ENCODE data around the gene RHBG.
"Not testable (repeated sequence)": the region's sequence is repeated elsewhere in the genome, so short reads cannot be mapped to it uniquely, and the experiment has no call there.

Gene RHBG

DNA sequence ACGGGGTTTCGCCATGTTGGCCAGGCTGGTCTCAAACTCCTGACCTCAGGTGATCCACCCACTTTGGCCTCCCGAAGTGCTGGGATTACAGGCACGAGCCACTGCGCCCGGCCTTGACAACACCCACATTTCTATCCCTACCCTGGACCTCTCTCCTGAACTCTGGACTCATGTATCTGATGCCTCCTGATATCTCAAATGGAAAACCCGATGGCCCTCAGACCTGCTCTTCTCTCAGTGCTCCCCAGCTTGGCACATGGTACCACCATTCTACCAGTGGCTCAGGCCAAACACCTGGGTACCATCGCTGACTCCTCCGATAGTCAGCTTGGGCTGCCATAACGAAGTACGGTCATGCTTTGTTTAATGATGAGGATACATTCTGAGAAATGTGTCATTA lies 8.5 kb upstream of the RHBG start:
- no peak for DNase-seq (ENCODE audit: low read depth in 2 of 2)

DNA sequence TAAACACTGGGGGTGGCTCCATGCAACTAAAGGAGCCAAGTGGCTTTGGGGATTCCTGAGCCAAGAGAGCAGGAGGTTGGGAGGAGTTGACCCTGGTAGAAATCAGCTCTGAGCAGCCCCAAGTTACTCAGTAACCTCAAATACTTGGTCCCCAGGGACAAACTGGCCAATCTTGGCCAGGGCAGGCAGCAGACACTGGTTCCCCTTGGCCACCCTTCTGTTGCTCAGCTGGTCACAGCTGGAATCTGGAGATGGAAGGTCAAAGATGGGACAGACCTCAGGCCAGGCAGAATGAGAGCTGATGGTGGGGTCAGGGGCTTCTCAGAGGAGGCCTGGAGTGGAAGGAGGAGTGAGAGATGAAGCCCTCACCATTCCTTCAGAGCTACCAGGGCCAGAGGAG lies 3.3 kb upstream of the RHBG start:
- DNase-seq (ENCODE audit: low read depth in 2 of 2) = no peak

DNA sequence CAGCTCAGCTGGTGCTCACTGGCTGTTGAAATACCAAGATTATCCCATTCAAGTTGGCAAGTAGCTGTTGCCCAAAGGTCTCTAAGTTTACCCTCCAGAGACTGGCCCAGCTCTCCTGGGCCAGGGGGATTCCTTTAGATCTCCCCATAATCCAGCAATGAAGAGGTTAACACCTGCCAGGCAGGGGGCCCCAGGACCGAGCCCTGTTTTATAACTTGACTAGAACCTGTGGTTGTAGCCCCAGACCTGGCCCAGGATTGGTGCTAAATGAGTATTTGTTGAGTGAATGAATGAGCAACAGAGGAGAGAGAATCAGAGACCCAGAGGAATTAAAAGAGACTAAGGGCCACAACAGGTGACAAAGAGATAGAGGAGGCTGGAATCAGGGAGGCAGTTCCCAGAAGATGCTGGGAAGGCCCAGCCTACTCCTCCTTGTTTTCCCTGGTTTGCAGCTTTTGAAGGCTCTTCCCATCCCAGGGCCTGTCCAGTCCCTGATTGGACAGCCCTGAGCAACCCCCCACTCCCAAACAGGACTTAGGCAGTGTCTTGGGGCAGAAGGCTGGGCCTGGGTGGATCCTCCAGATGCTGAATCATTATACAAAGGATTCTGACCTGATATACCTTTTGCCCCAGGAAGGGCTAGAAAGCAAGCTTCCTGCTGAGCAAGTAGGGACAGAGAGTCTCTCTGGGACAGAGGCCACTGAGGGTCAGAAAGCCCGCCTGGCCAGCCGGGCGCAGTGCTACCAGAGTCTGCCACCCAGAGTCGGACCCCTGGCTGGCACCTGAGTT lies 2.4 kb upstream of the RHBG start:
- DNase-seq (ENCODE audit: low read depth in 2 of 2) = no peak

DNA sequence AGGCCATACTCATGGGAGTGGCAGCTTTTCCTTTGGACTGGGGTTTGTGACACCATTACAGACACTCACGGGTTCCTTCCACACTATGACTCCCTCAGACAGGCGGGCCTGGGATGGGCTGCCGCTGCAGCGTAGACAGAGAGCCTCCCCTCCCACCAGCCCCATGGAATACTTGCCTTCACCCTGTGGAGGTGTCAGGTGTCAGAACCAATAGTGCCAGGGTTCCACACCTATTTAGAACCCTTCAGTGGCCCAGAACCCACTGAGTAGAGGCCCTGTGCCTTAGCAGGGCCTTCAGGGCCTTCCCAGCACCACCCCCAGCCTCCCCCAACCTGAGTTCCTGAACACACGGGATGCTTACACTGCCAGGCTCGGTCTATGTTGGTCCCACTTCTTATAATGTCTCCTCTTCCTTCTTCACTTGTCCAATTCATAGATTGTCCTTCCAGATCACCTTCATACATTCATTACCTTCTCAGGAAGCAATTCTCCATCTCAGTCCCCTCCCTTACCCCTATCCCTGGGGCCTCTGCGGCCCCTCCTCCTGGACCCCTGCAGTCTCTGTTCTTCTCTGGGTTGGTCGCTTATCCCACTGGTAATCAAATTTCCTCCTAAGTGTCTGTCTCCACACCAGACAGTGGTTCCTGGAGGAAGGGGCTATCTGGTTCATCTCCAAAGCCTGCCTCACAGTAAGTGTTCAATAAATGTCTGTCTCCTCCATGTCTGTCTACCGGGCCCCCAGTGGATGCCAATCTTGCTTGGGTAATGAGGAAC lies 1.4 kb upstream of the RHBG start:
- no peak for DNase-seq (ENCODE audit: low read depth in 2 of 2)

DNA sequence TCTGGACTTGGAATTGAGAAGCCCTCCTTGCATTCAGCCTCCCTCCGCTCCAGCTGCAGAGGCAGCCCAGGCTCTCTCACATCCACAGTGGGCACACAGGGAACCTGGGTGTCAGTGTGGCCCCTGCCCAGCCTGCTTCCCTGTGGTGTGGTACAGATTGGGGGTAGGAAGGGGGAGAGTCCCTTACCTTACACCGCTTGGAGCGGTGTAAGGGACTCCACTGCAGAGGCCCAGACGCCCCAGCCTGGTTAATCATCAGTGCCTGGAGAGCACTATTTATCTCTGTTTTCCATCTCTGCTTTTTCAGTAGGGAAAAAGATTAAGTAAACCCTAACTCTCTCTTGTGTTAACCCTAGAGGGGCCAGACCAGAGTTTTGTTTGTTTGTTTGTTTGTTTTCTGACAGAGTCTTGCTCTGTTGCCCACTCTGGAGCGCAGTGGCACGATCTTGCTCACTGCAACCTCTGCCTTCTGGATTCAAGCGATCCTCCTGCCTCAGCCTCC lies 803 bp upstream of the RHBG start:
- no peak for DNase-seq (ENCODE audit: low read depth in 2 of 2)

DNA sequence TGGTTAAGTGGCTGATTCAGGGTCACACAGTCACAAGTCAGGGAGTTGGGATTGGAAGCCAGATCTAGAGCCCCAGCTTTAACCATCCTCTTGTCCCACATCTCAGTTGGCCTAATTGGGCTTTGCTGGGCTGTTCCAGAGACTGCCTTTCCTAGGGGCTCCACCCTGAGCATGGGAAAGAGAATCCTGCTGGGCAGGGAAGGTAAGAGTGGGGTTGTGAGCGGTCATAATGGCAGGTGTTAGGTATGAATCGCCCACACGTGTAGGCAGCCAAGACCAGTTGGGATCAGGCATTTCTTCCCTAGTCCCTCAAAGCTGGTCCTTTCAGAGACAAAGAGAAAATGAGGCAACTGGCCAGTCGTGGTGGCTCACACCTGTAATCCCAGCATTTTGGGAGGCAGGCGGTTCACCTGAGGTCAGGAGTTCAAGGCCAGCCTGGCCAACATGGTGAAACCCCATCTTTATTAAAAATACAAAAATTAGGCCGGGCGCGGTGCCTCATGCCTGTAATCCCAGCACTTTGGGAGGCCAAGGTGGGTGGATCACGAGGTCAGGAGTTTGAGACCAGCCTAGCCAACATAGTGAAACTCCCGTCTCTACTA lies 775 bp downstream of the RHBG start:
- DNase-seq (ENCODE audit: low read depth in 2 of 2) = not testable (repeated sequence)

DNA sequence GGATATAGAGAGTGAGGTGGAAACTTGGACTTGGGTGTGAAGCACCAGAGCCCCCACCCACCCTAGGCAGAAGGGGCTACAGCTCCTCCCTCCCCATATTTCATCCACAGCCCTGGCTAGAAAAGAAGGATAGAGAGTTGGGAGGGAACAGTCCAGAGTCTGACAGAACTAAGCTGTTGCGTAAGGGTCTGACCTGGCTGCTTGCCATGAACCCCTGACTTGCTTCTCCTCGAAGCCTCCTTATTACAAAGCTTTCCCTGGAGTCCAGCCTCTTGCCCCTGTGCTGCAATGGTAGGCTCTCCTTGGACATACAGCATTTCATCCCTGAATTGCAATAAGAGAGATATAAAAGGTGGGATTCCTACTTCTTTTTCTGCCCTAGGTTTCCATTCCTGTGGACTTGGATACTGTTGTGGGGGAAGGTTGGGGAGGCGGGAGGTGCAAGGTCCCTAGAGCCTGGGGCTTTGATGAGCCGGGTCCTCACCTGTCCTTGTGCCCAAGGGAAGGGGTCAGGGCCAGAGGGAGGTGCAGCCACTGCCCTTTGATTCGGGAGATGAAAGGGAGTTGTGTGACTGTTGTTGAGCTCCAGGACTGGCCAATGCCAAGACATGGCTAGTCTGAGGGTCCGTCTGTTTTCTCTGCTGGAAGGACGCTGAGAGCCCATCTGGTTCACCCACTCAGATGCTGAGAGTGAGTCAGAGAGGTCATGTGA lies 2.7 kb downstream of the RHBG start:
- no peak for DNase-seq (ENCODE audit: low read depth in 2 of 2)

DNA sequence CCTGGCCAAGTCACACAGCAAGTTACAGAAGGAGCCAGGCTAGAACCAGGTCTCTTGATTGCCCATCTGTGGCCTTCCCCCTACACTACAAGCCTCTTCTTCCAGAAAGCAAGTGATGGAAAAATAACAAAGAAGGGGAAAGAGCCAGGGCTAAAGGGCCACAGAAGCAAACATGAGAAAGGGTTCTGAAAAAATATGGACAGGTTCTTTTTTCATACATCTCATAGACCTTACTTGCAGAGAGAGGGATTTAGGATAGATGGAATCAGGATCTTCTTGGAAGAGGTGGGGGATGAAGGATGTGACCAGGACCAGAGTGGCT lies 3.2 kb downstream of the RHBG start:
- no peak for DNase-seq (ENCODE audit: low read depth in 2 of 2)

DNA sequence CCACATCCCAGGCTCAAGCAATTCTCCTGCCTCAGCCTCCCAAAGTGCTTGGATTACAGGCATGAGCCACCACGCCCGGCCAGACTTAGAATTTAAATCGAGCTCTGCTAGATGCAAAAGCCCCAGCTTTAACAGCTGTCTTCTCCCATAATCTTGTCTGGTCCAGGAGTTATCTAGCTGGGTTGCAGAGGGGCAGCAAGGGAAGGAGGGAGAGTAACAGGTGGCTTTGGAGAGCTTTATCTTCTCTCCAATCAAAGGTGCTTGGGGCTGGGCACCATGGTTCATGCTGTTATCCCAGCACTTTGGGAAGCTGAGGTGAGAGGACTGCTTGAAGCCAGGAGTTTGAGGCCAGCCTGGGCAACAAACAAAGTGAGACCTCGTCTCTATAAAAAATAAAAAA lies 3.9 kb downstream of the RHBG start:
- DNase-seq (ENCODE audit: low read depth in 2 of 2) = no peak

DNA sequence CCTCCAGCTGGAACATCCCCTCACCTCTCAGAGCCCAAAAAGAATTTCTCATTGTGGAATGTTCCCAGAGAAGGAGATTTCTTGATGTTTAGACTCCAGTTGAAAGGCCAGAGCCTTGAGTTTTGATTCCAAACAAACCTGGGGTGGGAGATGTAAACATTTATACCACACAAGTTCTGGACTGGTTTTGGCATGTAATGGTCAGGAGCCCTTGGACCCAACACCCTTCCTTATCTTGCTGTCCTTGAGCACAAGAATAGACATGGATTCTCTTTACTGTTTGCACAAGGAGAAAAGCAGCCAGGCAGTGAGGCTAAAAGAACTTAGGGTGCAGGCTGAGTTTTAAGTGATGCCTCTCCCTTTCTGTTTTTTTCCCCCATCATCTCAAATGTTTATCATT lies 4.5 kb downstream of the RHBG start:
- no peak for DNase-seq (ENCODE audit: low read depth in 2 of 2)

DNA sequence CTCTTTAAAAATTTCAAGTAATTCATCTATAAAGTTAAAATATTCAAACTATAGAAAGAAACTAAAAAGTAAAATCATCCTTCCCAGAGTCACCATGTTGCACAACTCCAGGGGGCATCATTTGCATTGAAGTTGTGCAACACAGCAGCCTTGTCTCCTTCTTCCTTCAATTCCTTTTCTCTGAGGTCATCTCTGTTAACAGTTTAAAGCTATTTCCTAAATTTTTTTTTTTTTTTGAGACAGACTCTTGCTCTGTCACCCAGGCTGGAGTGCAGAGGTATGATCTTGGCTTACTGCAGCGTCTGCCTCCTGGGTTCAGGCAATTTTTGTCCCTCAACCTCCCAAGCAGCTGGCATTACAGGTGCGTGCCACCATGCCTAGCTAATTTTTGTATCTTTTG lies 7.1 kb downstream of the RHBG start:
- DNase-seq (ENCODE audit: low read depth in 2 of 2) = no peak

DNA sequence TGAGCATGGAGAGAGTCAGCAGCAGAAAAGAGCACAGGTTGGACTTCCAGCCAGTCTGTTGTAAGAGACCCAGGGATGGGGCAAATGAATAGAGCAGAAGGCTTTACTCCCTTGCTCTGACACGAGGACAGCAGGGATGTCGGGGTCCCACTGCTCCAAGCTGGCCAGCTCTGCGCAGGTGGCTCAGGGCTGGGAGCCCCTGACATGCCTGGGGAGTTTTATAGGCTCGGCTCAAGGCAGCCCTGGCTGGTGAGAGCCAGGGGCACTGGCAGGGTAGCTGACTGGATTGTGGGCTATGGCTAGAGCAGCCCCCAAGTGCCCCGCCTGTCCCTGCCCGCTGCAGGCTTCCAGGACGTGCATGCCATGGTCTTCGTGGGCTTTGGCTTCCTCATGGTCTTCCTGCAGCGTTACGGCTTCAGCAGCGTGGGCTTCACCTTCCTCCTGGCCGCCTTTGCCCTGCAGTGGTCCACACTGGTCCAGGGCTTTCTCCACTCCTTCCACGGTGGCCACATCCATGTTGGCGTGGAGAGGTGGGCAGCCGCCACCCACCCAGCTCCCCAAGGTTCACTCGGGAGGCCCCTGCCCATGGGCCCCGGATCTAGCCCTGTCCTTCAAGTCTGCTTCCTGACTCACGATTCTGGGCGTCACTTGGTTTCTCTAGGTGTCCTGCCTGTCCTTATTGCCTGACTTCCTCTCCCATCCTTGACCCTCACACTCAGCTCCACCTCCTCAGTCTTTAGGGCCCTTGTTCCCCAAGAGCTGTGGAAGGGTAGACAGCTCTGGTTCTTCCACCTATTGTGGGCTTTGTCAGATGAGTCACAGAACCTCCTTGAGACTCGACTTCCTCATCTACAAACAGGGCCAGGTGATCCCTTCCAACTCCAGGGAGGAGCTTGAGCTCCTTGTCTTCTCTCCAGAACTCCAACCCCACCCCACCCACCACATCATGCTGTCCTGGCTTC lies 8.2 kb downstream of the RHBG start:
- no peak for DNase-seq (ENCODE audit: low read depth in 2 of 2)

DNA sequence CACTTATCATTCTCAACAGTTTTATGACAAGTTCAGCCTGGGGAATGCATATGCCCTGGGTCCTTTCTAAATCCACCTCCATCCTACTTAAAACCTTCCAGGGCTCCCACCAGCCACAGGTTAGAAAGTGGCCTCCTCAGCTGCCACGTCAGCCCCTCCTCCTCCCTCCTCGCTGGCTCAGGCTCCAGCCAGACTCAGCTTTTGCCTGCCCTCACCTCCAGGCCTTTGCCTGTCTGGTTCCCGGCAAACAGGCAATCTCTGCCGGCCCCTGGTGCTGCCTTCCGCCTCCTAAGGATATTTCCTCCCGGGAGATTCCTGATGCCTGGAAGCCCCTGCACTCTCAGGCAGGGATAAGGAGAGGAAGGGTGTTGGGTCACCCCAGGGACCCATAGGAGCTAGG lies 9.5 kb downstream of the RHBG start:
- no peak for DNase-seq (ENCODE audit: low read depth in 2 of 2)

DNA sequence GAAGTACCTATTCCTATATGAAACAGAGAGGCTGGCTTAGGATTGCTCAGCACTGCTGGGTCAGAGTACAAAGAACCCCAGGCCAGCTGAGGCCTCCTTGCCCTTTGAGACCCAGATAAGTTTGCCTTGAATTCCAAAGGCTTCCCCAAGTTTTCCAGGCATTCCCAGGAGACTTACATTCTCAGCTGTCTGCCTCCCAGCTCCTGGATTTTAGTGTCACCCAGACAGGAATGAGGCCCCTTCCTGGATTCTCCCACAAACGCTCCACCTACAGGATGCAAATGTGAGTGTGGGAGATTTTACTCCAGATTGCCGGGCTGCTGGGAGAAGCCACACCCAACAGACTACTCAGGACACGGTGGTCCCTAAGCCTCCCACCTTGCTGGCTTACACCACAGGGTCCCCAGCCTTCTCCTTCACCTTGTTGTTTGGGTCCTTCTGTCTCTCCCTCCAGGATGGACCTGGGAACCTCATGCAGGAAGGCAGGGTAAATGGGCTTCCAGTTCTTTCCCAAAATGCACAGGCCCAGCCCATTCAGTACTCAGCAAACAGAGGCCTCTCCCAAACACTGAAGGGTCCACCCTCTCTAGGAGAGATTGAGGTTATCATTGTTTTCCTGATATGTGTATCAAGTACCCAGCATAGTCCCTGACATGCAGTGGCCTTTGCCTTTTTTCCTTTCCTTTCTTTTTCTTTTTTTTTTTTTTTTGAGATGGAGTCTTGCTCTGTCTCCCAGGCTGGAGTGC lies 10.6 kb downstream of the RHBG start:
- no peak for DNase-seq (ENCODE audit: low read depth in 2 of 2)

DNA sequence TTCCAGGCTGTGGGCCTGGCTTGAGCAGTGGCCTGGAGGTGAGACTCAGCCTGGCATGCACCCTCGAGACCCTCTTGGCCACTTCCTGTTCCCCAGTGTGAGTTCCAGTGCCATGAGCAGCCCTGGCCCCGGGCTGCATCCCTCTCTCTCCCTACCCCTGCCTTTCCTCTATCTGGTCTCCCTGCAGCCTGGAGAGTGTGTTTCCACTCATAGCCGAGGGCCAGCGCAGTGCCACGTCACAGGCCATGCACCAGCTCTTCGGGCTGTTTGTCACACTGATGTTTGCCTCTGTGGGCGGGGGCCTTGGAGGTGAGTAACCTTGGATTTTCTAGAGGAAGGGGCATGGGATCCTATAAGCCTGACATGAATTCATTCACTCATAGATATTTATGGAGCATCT lies 13.6 kb downstream of the RHBG start:
- no peak for DNase-seq (ENCODE audit: low read depth in 2 of 2)

DNA sequence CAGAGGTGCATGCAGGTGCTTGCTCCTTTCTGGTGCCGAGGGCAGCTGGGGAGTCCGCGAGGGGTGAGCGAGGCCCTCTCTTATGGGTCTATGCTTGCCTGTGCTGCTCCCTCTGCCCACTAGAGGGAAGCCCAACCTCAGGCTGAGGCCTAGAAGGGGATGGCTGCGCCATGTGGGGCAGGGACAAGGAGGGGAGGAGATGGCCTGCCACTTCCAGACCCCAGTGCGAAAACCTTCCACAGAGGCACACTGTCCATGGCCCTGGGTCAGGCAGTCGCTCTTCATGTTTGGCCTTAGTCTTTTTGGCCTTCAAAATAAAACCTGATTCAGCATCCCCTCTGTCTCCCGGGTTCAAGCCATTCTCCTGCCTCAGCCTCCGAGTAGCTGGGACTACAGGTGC lies 14.0 kb downstream of the RHBG start:
- DNase-seq (ENCODE audit: low read depth in 2 of 2) = peak; percentile 15 to 29

DNA sequence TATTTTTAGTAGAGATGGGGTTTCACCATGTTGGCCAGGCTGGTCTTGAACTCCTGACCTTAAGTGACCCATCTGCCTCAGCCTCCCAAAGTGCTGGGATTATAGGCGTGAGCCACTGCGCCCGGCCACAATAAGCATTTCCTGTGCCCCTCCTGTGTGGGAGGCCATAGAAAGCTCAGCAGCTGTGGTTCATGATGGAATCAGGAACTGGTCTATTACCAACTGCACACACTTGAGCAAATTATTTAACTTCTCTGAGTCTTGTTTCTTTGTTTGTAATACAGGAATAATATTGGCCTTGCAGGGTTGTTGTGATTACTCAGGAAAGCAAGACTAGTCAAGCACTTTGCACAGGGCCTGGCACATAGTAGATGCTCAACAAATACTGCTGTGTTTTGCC lies 15.0 kb downstream of the RHBG start:
- no peak for DNase-seq (ENCODE audit: low read depth in 2 of 2)

DNA sequence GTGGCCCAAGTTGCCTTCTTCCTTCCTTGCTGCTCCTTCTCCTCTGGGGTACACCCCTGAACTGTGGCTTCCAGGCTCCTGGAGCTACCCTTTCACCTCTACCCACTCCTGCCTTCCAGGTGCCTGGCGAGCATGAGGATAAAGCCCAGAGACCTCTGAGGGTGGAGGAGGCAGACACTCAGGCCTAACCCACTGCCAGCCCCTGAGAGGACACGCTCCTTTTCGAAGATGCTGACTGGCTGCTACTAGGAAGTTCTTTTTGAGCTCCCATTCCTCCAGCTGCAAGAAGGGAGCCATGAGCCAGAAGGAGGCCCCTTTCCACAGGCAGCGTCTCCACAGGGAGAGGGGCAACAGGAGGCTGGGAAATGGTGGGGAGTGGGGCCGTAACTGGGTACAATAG lies 15.6 kb downstream of the RHBG start:
- DNase-seq (ENCODE audit: low read depth in 2 of 2) = no peak

DNA sequence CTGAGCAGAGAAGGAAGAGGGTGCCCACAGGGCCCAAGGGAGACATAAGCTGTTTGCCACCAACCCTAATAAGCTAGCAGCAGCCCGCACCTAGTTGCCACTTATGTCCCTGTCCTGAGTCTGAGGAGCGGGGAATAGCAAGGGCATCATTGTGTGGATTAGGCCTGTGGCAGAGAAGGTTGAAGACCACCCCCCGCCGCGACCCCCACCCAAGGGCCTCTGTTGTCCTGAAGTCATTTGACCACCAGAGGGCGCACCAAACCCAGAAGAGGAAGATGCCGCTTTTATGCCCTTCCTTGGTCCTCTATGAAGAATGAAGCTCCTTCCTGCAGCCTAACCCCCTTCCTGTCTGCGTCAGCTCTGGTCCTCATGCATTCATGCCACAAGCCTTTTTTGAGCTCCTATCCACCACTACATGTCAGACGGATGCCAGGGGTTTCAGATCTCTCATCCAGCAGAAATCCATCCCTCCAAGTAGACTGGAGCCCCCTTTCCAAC lies 16.6 kb downstream of the RHBG start:
- peak; percentile 19 to 55 for DNase-seq (ENCODE audit: low read depth in 2 of 2)
